EH (cell line): ENCODE data around the gene TNS3.
A peak's percentile ranks its signal among the peaks of the same experiment; 100 is the strongest.

ENCODE experiments used
- DNase-seq: peaks from one replicate; pipeline ENCODE4 v3.0.0-alpha.2; 2015; ENCODE audit warnings: low read depth

TNS3 gene

DNA sequence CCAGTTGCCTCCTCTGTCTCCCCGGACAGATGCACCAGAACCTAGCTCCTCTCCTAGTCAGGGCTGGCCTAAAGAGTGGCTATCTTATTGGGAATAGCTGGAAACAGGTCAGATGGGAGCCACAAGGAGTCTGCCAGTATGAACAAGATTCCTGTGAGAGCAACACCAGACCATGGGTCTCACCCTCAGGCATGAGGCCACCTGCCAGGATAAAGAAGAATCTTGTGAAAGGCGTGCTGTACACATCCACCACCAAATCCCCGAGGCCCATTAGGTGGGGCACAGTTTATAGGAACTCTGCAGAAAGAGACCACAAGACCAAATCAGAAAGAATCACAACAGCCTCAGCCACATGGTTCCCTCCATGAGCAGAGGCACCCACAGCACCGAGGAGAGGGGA is 325.9 kb downstream of the TNS3 start:
- DNase-seq, result peak; percentile 67

GRCh38 chr7:47255441-47255840 is 326.5 kb downstream of the TNS3 start:
- no peak for DNase-seq

- DNase-seq, result no peak
These were observed 326.9 kb downstream of the TNS3 start for GRCh38 chr7:47255007-47255406.

GRCh38 chr7:47254081-47254977 is 327.6 kb downstream of the TNS3 start:
- DNase-seq, result peak; percentile 72

DNA sequence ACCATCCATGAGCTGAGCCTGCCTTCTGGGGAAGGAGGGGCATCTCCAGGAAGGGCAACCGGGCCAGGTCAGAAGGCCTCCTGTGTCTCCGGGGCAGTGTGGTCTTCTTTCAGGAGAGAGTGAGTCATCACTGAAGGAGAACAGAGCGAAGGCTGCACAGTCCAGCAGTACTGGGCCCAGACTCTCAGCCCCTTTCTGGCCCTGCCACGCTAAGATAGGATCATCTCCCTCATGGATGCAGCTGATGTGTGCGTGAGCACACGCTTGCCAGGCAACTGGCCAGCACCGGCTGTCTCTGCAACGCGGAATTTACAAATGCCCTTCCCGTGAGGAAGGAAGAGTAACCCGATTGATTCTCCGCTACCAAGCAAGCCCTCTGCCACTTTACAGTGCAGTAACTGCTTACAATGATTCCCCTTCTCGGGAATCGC is 328.2 kb downstream of the TNS3 start:
- peak; percentile 86 for DNase-seq

DNA sequence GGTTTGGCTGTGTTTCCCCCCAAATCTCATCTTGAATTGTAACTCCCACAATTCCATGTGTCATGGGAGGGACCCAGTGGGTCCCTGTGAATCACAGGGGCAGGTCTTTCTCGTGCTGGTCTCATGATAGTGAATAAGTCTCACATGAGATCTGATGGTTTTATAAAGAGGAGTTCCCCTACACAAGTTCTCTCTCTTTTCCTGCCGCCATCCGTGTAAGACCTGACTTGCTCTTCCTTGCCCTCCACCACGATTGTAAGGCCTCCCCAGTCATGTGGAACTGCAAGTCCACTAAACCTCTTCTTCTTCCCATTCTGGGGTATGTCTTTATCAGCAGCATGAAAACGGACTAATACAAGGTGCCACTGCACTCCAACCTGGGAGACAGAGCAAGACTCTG is 329.2 kb downstream of the TNS3 start:
- DNase-seq, result no peak

DNA sequence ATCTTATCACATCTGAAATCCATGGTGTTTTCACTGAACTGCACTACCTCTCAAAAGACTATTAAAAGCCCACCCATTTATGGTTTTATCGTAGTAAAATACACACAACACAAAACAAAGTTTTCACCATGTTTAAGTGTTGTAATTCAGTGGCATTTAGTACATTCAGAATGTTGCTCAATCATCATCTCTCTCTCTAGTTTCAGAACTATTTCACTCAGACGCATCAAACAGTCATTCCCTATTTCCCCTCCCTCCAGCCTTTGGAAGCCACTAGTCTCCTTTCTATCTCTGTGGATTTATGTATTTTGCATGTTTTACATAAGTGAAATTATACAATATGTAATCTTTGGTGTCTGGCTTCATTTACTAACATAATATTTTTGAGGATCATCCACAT is 332.6 kb downstream of the TNS3 start:
- DNase-seq, result no peak

GRCh38 chr7:47248797-47249196 is 333.1 kb downstream of the TNS3 start:
- no peak for DNase-seq

DNA sequence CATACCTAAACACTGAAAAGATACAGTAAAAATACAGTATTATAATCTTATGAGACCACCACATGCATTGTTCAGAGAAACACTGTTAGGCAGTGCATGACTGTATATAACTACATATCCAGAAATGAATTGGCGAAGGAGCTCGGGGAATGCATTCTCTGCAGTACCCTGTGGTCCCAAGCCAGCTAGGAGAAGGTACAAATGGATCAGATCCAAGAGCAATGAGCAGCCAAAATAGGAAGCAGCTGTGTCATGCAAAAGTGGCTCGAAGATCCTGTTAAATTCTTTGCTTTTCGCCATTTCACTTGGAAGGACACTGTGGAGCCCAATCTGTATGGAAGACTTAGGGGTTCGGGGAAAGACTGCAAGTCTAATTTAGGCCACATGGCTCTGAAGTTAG is 334.8 kb downstream of the TNS3 start:
- no peak for DNase-seq

- no peak for DNase-seq
These were observed 337.2 kb downstream of the TNS3 start for GRCh38 chr7:47244692-47245091.

DNA sequence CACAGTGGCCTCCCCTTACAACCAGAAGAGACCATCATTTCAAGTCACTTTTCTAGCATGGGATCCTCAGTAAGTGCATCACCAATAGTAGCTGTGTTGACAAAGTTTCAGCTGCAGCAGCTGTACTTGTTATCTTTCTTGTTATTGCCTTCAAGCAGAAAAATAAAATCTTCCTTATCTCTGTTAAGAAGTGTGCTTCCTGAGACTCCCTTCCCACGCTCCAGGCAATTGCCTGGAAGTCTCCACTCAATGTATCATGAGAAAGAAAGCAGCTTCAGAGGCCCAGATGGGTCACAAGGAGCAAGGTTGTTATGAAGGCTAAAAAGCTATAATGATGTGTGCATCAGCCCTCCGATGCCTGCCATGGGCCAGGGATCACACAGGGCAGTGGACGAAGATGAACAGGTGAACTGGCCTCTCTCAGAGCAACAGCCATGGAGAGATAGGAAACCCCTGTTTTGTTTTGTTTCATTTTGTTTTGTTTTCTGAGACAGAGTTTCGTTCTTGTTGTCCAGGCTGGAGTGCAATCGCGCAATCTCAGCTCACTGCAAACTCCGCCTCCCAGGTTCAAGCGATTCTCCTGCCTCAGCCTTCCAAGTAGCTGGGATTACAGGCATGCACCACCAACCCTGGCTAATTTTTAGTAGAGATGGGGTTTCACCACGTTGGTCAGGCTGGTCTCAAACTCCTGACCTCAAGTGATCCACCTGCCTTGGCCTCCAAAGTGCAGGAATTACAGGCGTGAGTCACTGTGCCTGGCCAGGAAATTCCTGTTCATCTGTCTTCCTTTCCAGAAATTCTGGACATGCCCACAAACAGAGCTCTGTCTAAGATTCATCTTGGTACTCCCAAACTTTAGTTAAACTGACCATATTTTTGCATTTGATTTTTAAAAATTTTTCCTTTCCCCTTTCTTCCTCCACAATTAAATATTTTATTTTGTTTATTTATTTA is 340.5 kb downstream of the TNS3 start:
- DNase-seq, result no peak

DNA sequence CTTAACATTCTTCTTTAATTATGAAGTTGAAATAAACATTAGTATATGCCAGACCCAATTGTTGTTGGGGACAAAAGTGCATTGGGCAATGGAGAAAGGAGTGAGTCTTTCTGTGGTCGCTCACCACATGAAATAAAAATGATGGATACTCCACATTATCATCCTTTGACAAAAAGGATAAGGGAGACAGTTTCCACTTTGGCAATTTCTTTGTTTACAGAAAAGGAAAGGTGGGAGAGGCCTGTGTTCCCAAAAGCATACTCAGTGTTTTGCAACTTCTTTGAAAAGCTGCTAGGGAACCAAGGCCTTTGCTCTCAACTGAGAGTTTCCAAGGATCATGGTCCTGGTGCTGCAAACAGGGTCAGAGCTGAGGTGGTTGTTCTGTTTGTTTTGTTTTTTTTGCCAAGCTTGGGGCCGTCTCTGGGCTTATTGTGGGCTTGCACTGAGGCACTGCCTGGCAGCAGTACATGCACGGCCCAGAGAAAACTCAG is 341.9 kb downstream of the TNS3 start:
- DNase-seq, result no peak

DNA sequence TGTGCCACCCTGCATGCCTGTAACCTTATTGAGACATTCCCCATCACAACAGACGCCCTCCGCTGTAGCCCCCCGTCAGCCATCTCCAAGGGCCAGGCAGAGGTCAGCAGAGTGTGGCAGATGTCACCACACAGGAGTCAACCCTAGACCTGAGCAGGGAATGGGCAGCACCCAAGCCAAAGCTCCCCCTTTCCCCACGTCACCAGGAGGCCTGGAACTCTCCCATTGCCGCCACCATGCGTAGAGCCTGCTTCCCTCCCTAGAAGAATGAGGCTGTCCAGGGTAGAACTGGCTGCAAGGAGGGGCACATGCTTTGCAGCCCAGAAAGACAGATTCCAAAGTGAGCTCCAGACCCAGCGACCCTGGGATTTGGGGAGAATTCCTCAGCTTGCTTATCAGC is 342.9 kb downstream of the TNS3 start:
- no peak for DNase-seq

GRCh38 chr7:47236480-47237129 is 345.3 kb downstream of the TNS3 start:
- no peak for DNase-seq

GRCh38 chr7:47233996-47234395 is 347.9 kb downstream of the TNS3 start:
- DNase-seq, result no peak

DNA sequence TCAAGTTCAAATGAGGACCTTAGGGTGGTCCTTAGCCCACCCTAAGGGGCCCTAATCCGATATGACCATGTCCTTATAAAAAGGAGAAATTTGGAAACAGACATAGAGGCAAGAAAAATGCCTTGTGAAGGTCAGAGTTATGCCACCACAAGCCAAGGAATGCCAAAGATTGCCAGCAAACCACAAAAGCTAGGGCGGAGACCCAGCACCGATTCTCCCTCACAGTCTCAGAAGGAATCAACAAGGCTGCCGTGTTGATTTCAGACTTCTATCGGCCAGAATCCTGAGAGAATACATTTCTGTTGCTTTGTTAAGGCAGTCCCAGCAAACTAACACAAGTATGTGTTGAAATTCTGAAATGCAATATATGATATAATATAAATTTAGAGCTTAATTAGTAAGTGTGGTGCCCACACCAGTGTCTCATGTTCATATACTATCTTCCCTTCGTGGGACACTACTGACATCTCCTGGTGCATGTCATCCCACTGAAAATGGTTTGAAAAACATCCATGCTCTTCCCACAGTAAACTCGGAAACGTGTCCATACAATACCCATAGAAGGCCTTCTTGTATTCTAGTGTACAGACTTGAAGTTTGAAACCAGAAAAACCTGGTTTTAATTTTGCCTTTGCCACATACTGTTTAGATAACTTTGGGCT is 349.0 kb downstream of the TNS3 start:
- peak; percentile 51 for DNase-seq

- DNase-seq, result no peak
These were observed 350.3 kb downstream of the TNS3 start for GRCh38 chr7:47231627-47232026.

DNA sequence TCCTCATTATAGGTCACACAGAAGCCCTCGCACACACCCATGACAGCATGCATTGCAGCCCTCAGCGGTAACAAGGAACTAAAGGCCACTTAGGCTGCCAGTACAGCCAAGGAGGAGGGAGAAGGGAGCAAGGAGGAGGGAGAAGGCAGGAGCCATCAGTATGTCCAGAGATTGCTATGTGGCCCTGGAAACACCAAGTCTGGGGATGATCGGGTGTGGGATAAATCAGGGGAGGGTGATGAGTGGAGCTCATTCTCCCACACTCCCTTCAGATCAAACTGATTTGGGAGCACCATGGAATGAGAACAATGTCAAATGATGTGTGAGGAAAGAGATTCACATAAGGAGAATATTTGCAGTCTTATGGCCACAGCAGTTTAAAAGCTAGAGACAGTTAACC is 350.9 kb downstream of the TNS3 start:
- peak; percentile 64 for DNase-seq

GRCh38 chr7:47228386-47229014 is 353.4 kb downstream of the TNS3 start:
- DNase-seq, result no peak

DNA sequence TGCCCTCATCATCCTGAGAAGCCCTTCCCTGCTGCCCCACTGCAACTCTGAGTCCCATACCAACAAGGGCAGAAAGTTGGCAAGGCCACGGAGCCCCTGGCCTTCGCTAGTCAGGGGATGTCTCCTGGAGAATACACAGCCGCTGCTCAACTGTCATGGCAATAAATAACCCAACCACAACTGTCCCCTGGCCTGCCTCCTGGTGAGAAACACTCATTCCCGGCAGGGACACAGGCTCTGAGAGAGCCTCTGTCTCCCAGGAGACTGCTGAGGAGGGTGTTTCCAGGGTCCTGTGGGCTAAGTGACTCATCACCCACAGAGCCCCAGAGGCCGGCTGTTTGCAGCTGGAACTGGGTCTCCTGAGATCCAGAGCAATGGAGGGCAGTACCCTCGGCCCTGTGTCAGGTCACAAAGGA is 354.1 kb downstream of the TNS3 start:
- DNase-seq, result peak; percentile 95

DNA sequence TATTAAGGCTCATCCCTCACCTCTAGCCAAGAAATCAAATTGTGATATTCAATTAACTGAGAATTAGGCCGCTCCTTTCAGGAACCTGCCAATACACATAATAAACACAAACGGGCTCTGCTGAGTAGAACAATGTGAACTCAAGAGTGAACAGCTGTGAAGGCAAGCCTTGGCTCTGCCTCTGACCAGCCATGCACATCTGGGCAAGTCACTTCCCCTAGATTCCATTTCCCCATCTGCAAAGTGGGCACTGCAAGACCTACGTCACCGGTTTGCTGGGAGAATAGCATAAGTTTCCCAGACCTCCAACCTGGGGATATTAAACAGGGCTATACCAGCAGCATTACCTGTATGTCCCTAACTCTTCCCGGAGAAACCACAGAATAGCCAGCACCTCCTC is 355.2 kb downstream of the TNS3 start:
- DNase-seq, result no peak
